Endothelial cell (in vitro differentiated cells): ENCODE data around the gene MRPL16. TPM values are rescaled to one million over a fixed set of nuclear protein-coding genes. Genes with fewer than 3 reads are reported as not detected.
A peak's percentile ranks its signal among the peaks of the same experiment; 100 is the strongest.
"Not testable (repeated sequence)": the region's sequence is repeated elsewhere in the genome, so short reads cannot be mapped to it uniquely, and the experiment has no call there.

ENCODE experiments used
- DNase-seq: peaks from one replicate; pipeline ENCODE4 v3.0.0; 2021; ENCODE audit warnings: low spot score
- H3K27ac Mint-ChIP-seq: one replicate; pipeline ENCODE4 v1.8.0; 2021; ENCODE audit warnings: mixed read lengths, inconsistent platforms; ENCODE audit not compliant: unreplicated experiment
- H3K27me3 Mint-ChIP-seq: one replicate; pipeline ENCODE4 v1.8.0; 2021; ENCODE audit warnings: mild to moderate bottlenecking, moderate library complexity, mixed read lengths, inconsistent platforms; ENCODE audit not compliant: unreplicated experiment
- H3K36me3 Mint-ChIP-seq: one replicate; pipeline ENCODE4 v1.8.0; 2021; ENCODE audit warnings: mild to moderate bottlenecking, low read depth, mixed read lengths, inconsistent platforms; ENCODE audit not compliant: unreplicated experiment
- H3K4me1 Mint-ChIP-seq: one replicate; pipeline ENCODE4 v1.8.0; 2021; ENCODE audit warnings: mild to moderate bottlenecking, mixed read lengths, inconsistent platforms; ENCODE audit not compliant: unreplicated experiment
- H3K4me3 Mint-ChIP-seq: one replicate; pipeline ENCODE4 v1.8.0; 2021; ENCODE audit warnings: mild to moderate bottlenecking, mixed read lengths, inconsistent platforms; ENCODE audit not compliant: unreplicated experiment
- H3K9me3 Mint-ChIP-seq: one replicate; pipeline ENCODE4 v1.8.0; 2021; ENCODE audit warnings: mixed read lengths, inconsistent platforms; ENCODE audit not compliant: unreplicated experiment
- long read RNA-seq: library from polyadenylated mRNA; unstranded; transcript quantifications from one replicate; pipeline ENCODE4 v2.0.0, GENCODE V29; 2020; ENCODE audit not compliant: unreplicated experiment
- total RNA-seq: library from RNA; stranded (reverse); fragmentation: NEBNext Ultra II Directional; extraction: Animal tissue kit (Norgen Biotek cat#: 25700); gene quantifications from one replicate; pipeline ENCODE4 v1.2.1, GENCODE V29; 2021; ENCODE audit not compliant: unreplicated experiment
- TF ChIP-seq, protein P1 (sequence below): fragments of 200-600 bp; sonication (generic); IDR thresholded peaks from one replicate; pipeline ENCODE4 v1.5.0; 2021; ENCODE audit warnings: antibody characterized with exemption; ENCODE audit not compliant: unreplicated experiment

MRPL16 gene
- 47.2 TPM for total RNA-seq
- long read RNA-seq, transcript MRPL16-201 (4 exons, 1,182 nt): major isoform, 39 of 42 reads
- long read RNA-seq, partial matches to known transcripts: 0 of 42 reads
- long read RNA-seq, other reads (novel, unspliced or antisense): 2 of 42 reads

DNA sequence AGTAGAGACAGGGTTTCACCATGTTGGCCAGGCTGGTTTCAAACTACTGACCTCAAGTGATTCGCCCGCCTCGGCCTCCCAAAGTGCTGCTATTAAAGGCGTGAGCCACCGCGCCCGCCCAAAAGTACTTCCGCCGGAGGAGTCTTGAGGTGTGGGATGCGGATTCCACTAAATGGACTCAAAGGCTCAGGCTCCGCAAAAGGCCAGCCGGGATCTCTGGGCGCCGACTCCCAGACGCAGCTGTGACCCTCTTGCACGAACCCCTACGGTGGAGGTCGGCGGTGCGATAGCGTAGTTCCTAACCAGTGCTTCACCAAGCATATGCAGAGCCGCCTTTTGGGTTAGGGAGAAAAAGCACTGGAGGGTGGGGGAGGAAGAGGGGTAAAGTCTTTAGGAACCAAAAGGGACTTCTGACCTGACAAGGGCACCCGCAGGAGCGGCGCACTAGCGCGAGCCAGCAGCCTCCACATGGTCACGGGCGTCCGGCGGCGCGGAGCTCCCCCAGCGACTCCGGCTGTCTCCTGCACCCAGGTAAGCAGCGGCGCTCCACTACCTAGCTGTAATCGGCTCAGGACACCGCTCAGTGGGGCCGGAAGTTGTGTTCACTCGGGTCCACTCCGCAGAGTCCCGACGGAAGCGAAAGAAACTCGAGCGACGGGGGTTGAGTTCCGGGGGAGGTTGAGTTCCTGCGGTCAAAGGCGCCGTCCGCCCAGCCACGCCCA lies at the start of gene MRPL16:
TSS of gene MRPL16 (minus strand) at position 590 of the 722 bp plus-strand sequence. CDS start at position 470, 120 bp downstream.
- H3K27me3 Mint-ChIP-seq: peaks cover 10% of the 10 kb centered on the region
- DNase-seq: peak; percentile 79

GRCh38 chr11:59859673-59860072 lies 49.1 kb upstream of the MRPL16 start:
- TF ChIP-seq, protein P1, sequence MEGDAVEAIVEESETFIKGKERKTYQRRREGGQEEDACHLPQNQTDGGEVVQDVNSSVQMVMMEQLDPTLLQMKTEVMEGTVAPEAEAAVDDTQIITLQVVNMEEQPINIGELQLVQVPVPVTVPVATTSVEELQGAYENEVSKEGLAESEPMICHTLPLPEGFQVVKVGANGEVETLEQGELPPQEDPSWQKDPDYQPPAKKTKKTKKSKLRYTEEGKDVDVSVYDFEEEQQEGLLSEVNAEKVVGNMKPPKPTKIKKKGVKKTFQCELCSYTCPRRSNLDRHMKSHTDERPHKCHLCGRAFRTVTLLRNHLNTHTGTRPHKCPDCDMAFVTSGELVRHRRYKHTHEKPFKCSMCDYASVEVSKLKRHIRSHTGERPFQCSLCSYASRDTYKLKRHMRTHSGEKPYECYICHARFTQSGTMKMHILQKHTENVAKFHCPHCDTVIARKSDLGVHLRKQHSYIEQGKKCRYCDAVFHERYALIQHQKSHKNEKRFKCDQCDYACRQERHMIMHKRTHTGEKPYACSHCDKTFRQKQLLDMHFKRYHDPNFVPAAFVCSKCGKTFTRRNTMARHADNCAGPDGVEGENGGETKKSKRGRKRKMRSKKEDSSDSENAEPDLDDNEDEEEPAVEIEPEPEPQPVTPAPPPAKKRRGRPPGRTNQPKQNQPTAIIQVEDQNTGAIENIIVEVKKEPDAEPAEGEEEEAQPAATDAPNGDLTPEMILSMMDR: no peak
- Mint-ChIP-seq H3K27me3 (peaks cover 1% of the 10 kb centered on the region), H3K9me3 (no peaks in the 10 kb centered on the region), H3K36me3 (no peaks in the 10 kb centered on the region), H3K4me1 (peaks cover 7% of the 10 kb centered on the region), H3K4me3 (no peak overlapping the region), H3K27ac (no peak overlapping the region)
- DNase-seq: no peak

More for the DNA sequence above, at the start of gene MRPL16:
- Mint-ChIP-seq H3K36me3 (peaks cover 19% of the 10 kb centered on the region), H3K9me3 (no peaks in the 10 kb centered on the region), H3K27ac (peak within 1 kb of the TSS; percentile 78), H3K4me1 (peaks cover 39% of the 10 kb centered on the region), H3K4me3 (peak within 1 kb of the TSS; percentile 93)
- TF ChIP-seq, protein P1: no peak

DNA sequence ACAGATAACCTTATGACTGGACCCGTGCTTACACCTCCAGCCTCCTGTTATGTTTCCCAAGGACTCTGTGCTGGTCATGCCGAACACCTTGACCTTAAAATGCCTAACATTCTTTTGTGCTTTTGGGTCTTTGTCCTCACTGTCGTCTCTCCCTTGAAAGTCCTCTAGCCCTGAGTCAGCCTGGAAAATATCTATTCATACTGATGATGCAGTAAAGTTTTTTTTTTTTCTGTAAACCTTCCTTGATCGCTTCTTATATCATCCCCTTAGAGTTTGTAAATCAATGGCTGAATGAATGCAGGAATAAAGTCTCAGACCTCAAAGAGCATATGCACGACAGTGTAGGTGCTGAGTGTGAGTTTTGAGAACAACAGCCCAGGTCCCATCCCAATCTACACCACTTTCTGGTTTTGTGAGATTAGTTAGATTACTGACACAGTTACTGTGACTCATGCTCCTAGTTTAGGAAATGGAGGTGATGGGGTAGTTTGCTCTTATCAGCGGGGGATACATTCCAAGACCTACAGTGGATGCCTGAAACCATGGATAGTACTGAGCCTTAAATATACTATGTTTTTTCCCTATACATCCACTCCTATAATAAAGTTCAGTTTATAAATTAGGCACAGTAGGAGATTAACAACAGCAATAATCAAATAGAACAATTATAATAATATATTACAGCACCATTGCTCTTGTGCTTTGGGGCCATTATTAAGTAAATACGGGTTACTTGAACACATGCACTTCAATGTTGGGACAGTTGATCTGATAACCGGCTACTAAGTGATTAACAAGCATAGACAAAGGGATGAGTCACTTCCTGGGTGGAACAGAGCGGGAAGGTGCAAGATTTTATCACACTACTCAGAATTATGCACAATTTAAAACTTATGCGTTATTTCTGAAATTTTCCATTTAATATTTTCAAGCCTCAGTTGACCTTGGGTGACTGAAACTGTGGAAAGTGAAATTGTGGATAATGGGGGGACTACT lies 47.2 kb upstream of the MRPL16 start:
- TF ChIP-seq, protein P1: no peak
- no peak for DNase-seq
- Mint-ChIP-seq H3K4me1 (peaks cover 7% of the 10 kb centered on the region), H3K4me3 (no peak overlapping the region), H3K9me3 (no peaks in the 10 kb centered on the region), H3K27ac (no peak overlapping the region), H3K36me3 (no peaks in the 10 kb centered on the region), H3K27me3 (peaks cover 1% of the 10 kb centered on the region)

GRCh38 chr11:59854871-59855270 lies 44.3 kb upstream of the MRPL16 start:
- TF ChIP-seq, protein P1: no peak
- Mint-ChIP-seq H3K4me1 (peaks cover 7% of the 10 kb centered on the region), H3K27me3 (peaks cover 1% of the 10 kb centered on the region), H3K36me3 (no peaks in the 10 kb centered on the region), H3K9me3 (no peaks in the 10 kb centered on the region), H3K4me3 (no peak overlapping the region), H3K27ac (no peak overlapping the region)
- no peak for DNase-seq

DNA sequence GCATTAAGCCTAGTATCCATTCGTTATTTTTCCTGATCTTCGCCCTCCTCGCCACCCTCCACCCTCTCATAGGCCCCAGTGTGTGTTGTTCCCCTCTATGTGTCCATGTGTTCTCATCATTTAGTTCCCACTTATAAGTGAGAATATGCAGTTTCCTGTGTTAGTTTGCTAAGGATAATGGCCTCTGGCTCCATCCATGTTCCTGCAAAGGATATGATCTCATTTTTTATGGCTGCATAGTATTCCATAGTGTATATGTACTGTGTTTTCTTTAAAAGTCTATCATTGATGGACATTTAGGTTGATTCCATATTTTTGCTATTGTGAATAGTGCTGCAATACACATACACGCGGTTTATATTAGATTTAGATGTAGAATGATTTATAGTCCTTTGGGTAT lies 40.8 kb upstream of the MRPL16 start:
- not testable (repeated sequence) for H3K9me3 Mint-ChIP-seq, H3K4me1 Mint-ChIP-seq, H3K4me3 Mint-ChIP-seq, H3K27ac Mint-ChIP-seq, DNase-seq, H3K27me3 Mint-ChIP-seq, H3K36me3 Mint-ChIP-seq

GRCh38 chr11:59849551-59849950 lies 39.0 kb upstream of the MRPL16 start:
- not testable (repeated sequence) for H3K36me3 Mint-ChIP-seq, H3K27ac Mint-ChIP-seq, H3K4me3 Mint-ChIP-seq, H3K9me3 Mint-ChIP-seq, DNase-seq, H3K4me1 Mint-ChIP-seq, H3K27me3 Mint-ChIP-seq
